B cell (primary cell): ENCODE data around the gene CD2. TPM values are rescaled to one million over a fixed set of nuclear protein-coding genes. Genes with fewer than 3 reads are reported as not detected.

Experiments
- ATAC-seq: fragments of 200-7000 bp; cut with Tn5 transposase; one replicate; pipeline ENCODE4 v1.10.0; 2021; ENCODE audit warnings: low read depth, mild to moderate bottlenecking, moderate number of reproducible peaks, moderate library complexity
- CTCF ChIA-PET: fragments of 350-600 bp; sonication (Branson Sonifier 250); formaldehyde crosslinking; loops from one replicate; lab custom pipeline; 2021; ENCODE audit warnings: antibody characterized with exemption, inconsistent platforms; lab: Charles Lee
- POLR2A ChIA-PET: fragments of 350-600 bp; sonication (Branson Sonifier 250); formaldehyde crosslinking; loops from one replicate; lab custom pipeline; 2021; ENCODE audit warnings: antibody characterized with exemption; lab: Charles Lee
- DNase-seq: peaks from one replicate; pipeline ENCODE4 v3.0.0; 2013
- H2AFZ ChIP-seq: 2 replicates; pipeline ENCODE4 v1.6.1; 2012; ENCODE audit warnings: mild to moderate bottlenecking, low read depth, low read length; ENCODE audit not compliant: insufficient read depth, poor library complexity, severe bottlenecking
- H3K27ac ChIP-seq, 2 donors: 1 replicate in 1 of 2; 2 replicates in 1 of 2; pipeline ENCODE4 v1.5.1; 2012 to 2013; ENCODE audit warnings: low read length in 2 of 2, mild to moderate bottlenecking in 2 of 2, moderate library complexity in 1 of 2
- H3K27me3 ChIP-seq, 4 experiments: fragments of 200-600 bp in 1 of 4; sonication (generic) in 1 of 4; replicated peaks in 1 of 4; 1 replicate in 2 of 4; 2 replicates in 2 of 4; pipeline versions ENCODE4 v1.6.1 to v1.7.0; 2013 to 2016; ENCODE audit warnings: low read length in 3 of 4, mild to moderate bottlenecking in 2 of 4, mixed read lengths in 1 of 4, moderate library complexity in 1 of 4; ENCODE audit not compliant: insufficient read depth in 4 of 4, control insufficient read depth in 3 of 4; ENCODE audit errors: control extremely low read depth in 1 of 4
- H3K36me3 ChIP-seq, 2 experiments: replicated peaks in 1 of 2; 1 replicate in 1 of 2; 2 replicates in 1 of 2; pipeline versions ENCODE4 v1.6.1 to v1.7.1; 2013; ENCODE audit warnings: low read length in 1 of 2; ENCODE audit not compliant: insufficient read depth in 2 of 2, control insufficient read depth in 1 of 2; ENCODE audit errors: control extremely low read depth in 1 of 2, extremely low read depth in 1 of 2
- H3K4me1 ChIP-seq, 2 donors: fragments of 200-600 bp in 1 of 2; sonication (generic) in 1 of 2; 1 replicate in 1 of 2; 2 replicates in 1 of 2; pipeline versions ENCODE4 v1.5.1 to v1.6.1; 2013 to 2017; ENCODE audit warnings: low read length in 2 of 2; ENCODE audit not compliant: control insufficient read depth in 2 of 2, insufficient read depth in 2 of 2
- H3K4me2 ChIP-seq: replicated peaks from 2 replicates; pipeline ENCODE3; 2012; ENCODE audit warnings: mild to moderate bottlenecking, low read depth, low read length; ENCODE audit not compliant: poor library complexity, severe bottlenecking
- H3K4me3 ChIP-seq, 5 experiments: fragments of 200-600 bp in 1 of 5; sonication (generic) in 1 of 5; 1 replicate in 3 of 5; 2 replicates in 2 of 5; pipeline versions ENCODE4 v1.5.1 to v1.7.0; 2011 to 2016; ENCODE audit warnings: low read length in 4 of 5, mild to moderate bottlenecking in 4 of 5, low read depth in 2 of 5, control low read depth in 1 of 5, moderate library complexity in 1 of 5; ENCODE audit not compliant: insufficient read depth in 1 of 5; ENCODE audit errors: control extremely low read depth in 1 of 5, extremely low read depth in 1 of 5
- H3K79me2 ChIP-seq: fragments of 200-600 bp; sonication (generic); one replicate; pipeline ENCODE4 v1.6.0; 2016; ENCODE audit warnings: low read length; ENCODE audit not compliant: control insufficient read depth, insufficient read depth
- H3K9ac ChIP-seq: fragments of 200-600 bp; sonication (generic); 2 replicates; pipeline ENCODE4 v1.6.1; 2017; ENCODE audit warnings: mild to moderate bottlenecking, low read length, moderate library complexity
- H3K9me3 ChIP-seq, 3 donors: one replicate each; pipeline versions ENCODE4 v1.6.1 to v1.7.1; 2013; ENCODE audit warnings: low read length in 2 of 3; ENCODE audit not compliant: control insufficient read depth in 2 of 3, insufficient read depth in 1 of 3; ENCODE audit errors: control extremely low read depth in 1 of 3
- H4K20me1 ChIP-seq: 2 replicates; pipeline ENCODE4 v1.6.0; 2012; ENCODE audit warnings: mild to moderate bottlenecking, low read length; ENCODE audit not compliant: insufficient read depth, control insufficient read depth, poor library complexity, severe bottlenecking
- H3K27ac Mint-ChIP-seq: one replicate; pipeline ENCODE4 v1.8.0; 2021; ENCODE audit warnings: mixed read lengths
- H3K27me3 Mint-ChIP-seq: one replicate; pipeline ENCODE4 v1.8.0; 2021; ENCODE audit warnings: mixed read lengths
- H3K4me1 Mint-ChIP-seq: one replicate; pipeline ENCODE4 v1.8.0; 2021; ENCODE audit warnings: mixed read lengths
- H3K4me3 Mint-ChIP-seq: one replicate; pipeline ENCODE4 v1.8.0; 2021; ENCODE audit warnings: mixed read lengths
- H3K9me3 Mint-ChIP-seq: one replicate; pipeline ENCODE4 v1.8.0; 2022; ENCODE audit warnings: mixed read lengths; ENCODE audit not compliant: insufficient read depth
- EZH2 ChIP-seq: IDR thresholded peaks from 2 replicates; pipeline ENCODE4 v1.6.1; 2012; ENCODE audit warnings: borderline replicate concordance, low read depth, mild to moderate bottlenecking, moderate library complexity, low read length; ENCODE audit not compliant: insufficient read depth, poor library complexity, severe bottlenecking
- WGBS: methylation state at CpG from one replicate; pipeline ENCODE4 v1.1.5; 2013; ENCODE audit warnings: missing lambda C conversion rate; ENCODE audit not compliant: insufficient coverage; 5-methylcytosine and 5-hydroxymethylcytosine counted together
- intact Hi-C: fragments of 100-400 bp; cut with micrococcal nuclease; formaldehyde crosslinking; loops from one replicate; pipeline ENCODE4 v1.10.0; 2022
- polyA plus RNA-seq: library from polyadenylated mRNA; depleted of rRNA; stranded (reverse); fragments of >200 nt; gene quantifications from 2 replicates; pipeline ENCODE4 v1.2.3, GENCODE V29; 2012
- total RNA-seq, 2 donors: library from RNA; stranded (reverse); fragments of 120-200 nt in 1 of 2; gene quantifications; 1 replicate in 1 of 2; 2 replicates in 1 of 2; pipeline versions ENCODE4 v1.2.3 to v1.2.4, GENCODE V29; 2013 to 2022
- TF ChIP-seq, protein P1 (sequence below): fragments of 200-600 bp; IDR thresholded peaks from one replicate; pipeline ENCODE4 v1.8.0; 2022; ENCODE audit warnings: antibody characterized with exemption, mild to moderate bottlenecking

Gene CD2
- total and polyA plus RNA-seq, 2 donors (not counting 1 experiment from before 2014, with no cell fraction given) = 0.52 to 0.74 TPM

DNA sequence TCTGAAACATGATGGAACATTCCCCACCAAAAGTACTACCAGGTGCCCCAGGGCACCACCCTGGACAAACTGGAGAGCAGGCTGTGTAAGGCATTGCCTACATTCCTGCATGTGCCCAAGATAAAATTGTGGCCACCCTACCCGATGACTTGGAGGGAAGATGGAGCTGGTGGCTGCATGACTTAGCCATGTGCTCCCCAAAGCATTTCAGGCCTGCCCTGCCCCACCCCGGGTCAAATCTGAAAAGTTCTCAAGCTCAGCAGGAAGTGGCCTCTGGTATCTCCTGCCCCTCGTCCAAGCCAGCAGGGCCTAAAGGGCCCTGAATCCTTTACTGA lies 8.5 kb downstream of the CD2 start:
- Histone ChIP-seq H4K20me1 (no peaks in the 10 kb centered on the region), H3K4me2 (no peak overlapping the region), H3K79me2 (no peaks in the 10 kb centered on the region), H3K4me1 (no peaks in the 10 kb centered on the region), H2AFZ (no peak overlapping the region), H3K9me3 (peaks cover 0 to 3% (median 0%) of the 10 kb centered on the region in 3 donors), H3K27me3 (no peaks in the 10 kb centered on the region), H3K9ac (no peak overlapping the region), H3K4me3 (no peak overlapping the region), H3K27ac (no peak overlapping the region), H3K36me3 (no peaks in the 10 kb centered on the region)
- Mint-ChIP-seq H3K4me3 (no peak overlapping the region), H3K9me3 (no peaks in the 10 kb centered on the region), H3K27ac (no peak overlapping the region), H3K27me3 (peaks cover 2% of the 10 kb centered on the region), H3K4me1 (no peaks in the 10 kb centered on the region)
- 71% methylated on average over 3 of the region's 3 CpGs for WGBS
- TF ChIP-seq, protein P1, sequence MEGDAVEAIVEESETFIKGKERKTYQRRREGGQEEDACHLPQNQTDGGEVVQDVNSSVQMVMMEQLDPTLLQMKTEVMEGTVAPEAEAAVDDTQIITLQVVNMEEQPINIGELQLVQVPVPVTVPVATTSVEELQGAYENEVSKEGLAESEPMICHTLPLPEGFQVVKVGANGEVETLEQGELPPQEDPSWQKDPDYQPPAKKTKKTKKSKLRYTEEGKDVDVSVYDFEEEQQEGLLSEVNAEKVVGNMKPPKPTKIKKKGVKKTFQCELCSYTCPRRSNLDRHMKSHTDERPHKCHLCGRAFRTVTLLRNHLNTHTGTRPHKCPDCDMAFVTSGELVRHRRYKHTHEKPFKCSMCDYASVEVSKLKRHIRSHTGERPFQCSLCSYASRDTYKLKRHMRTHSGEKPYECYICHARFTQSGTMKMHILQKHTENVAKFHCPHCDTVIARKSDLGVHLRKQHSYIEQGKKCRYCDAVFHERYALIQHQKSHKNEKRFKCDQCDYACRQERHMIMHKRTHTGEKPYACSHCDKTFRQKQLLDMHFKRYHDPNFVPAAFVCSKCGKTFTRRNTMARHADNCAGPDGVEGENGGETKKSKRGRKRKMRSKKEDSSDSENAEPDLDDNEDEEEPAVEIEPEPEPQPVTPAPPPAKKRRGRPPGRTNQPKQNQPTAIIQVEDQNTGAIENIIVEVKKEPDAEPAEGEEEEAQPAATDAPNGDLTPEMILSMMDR = no peak
- no peak for TF ChIP-seq EZH2
- DNase-seq (no peak), ATAC-seq (no peak)
- intact Hi-C loops = no loop called here
- POLR2A ChIA-PET = no interaction called here
- CTCF ChIA-PET = no interaction called here

DNA sequence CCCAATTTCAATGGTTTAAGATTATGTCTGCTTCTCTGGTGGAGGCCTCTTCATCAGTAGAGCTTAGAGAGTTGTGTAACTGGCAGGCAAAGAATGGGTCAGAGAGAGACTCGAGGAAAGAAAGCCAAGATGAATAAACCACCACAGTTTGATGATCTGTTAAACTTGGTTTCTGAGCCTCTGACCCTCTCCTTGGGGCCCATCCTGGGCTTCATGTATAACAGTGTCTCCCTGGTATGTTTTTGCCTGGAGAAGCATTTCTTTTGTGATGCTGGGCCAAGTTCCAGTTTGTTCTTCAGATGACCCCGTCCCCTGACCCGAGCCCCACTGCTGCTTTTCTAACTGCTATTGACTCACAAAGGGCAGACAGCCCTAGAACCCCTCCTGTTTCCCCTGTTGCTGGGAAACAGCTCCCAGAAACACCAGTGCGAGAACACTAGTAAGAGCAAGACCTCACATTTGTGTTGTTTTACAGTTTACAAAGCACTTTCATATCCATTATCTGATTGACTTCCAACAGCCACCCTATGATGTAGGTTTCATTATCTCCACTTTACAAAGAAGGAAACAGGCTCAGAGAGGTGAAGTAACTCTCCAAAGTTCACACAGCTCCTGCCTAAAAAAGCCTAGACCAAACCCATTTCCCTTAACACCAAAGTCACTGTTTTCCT lies 9.0 kb downstream of the CD2 start:
- DNase-seq = no peak
- Histone ChIP-seq H3K4me2 (no peak overlapping the region), H3K27ac (no peak overlapping the region), H3K9ac (no peak overlapping the region), H3K4me3 (no peak overlapping the region), H2AFZ (no peak overlapping the region), H3K27me3 (no peaks in the 10 kb centered on the region), H3K4me1 (no peaks in the 10 kb centered on the region), H3K9me3 (peaks cover 0 to 3% (median 0%) of the 10 kb centered on the region in 3 donors), H4K20me1 (no peaks in the 10 kb centered on the region), H3K36me3 (no peaks in the 10 kb centered on the region), H3K79me2 (no peaks in the 10 kb centered on the region)
- Mint-ChIP-seq H3K9me3 (no peaks in the 10 kb centered on the region), H3K27ac (no peak overlapping the region), H3K27me3 (peaks cover 2% of the 10 kb centered on the region), H3K4me1 (peaks cover 2% of the 10 kb centered on the region), H3K4me3 (no peak overlapping the region)
- no peak for TF ChIP-seq EZH2
- TF ChIP-seq, protein P1 = no peak
- POLR2A ChIA-PET = no interaction called here
- CTCF ChIA-PET = no interaction called here
- intact Hi-C loops = no loop called here
- ATAC-seq = no peak
- 84% methylated on average over 3 of the region's 4 CpGs for WGBS
